Liver (tissue), 9 donors: ENCODE data around the gene PLA2G5. TPM values are rescaled to one million over a fixed set of nuclear protein-coding genes. Genes with fewer than 3 reads are reported as not detected.

Experiments
- DNase-seq: peaks from one replicate; pipeline ENCODE4 v3.0.0-alpha.2; 2017; ENCODE audit warnings: low spot score
- H3K27ac ChIP-seq, 2 donors: one replicate each; pipeline ENCODE4 v1.7.0; 2013; ENCODE audit warnings: inconsistent platforms in 2 of 2, low read length in 2 of 2, control low read depth in 1 of 2, low read depth in 1 of 2, mild to moderate bottlenecking in 1 of 2
- H3K27me3 ChIP-seq, 4 donors: one replicate each; pipeline versions ENCODE4 v1.6.1 to v1.7.0; 2013; ENCODE audit warnings: low read length in 3 of 4, inconsistent platforms in 1 of 4, mild to moderate bottlenecking in 1 of 4, moderate library complexity in 1 of 4; ENCODE audit not compliant: control insufficient read depth in 4 of 4, insufficient read depth in 4 of 4
- H3K36me3 ChIP-seq, 4 donors: one replicate each; pipeline versions ENCODE4 v1.6.1 to v1.7.0; 2013; ENCODE audit warnings: low read length in 3 of 4, mild to moderate bottlenecking in 3 of 4, low read depth in 1 of 4, moderate library complexity in 1 of 4; ENCODE audit not compliant: control insufficient read depth in 4 of 4, insufficient read depth in 3 of 4
- H3K4me1 ChIP-seq, 4 donors: one replicate each; pipeline versions ENCODE4 v1.6.1 to v1.7.0; 2013; ENCODE audit warnings: low read length in 3 of 4, mild to moderate bottlenecking in 3 of 4, moderate library complexity in 1 of 4; ENCODE audit not compliant: control insufficient read depth in 4 of 4, insufficient read depth in 4 of 4
- H3K4me3 ChIP-seq, 3 donors: one replicate each; pipeline versions ENCODE4 v1.6.1 to v1.7.0; 2013; ENCODE audit warnings: low read length in 3 of 3, control low read depth in 1 of 3, low read depth in 1 of 3, mild to moderate bottlenecking in 1 of 3
- H3K9ac ChIP-seq, 2 donors: one replicate each; pipeline ENCODE4 v1.7.0; 2013; ENCODE audit warnings: low read length in 2 of 2, mild to moderate bottlenecking in 2 of 2, moderate library complexity in 2 of 2, control low read depth in 1 of 2, low read depth in 1 of 2
- H3K9me3 ChIP-seq, 4 donors: one replicate each; pipeline versions ENCODE4 v1.6.1 to v1.7.0; 2013; ENCODE audit warnings: low read length in 3 of 4; ENCODE audit not compliant: control insufficient read depth in 4 of 4
- EGR1 ChIP-seq, 2 donors: IDR thresholded peaks; 2 replicates each; pipeline ENCODE4 v1.6.1; 2016 to 2018; ENCODE audit warnings: antibody characterized with exemption in 2 of 2, low read depth in 2 of 2
- FOXA1 ChIP-seq: IDR thresholded peaks from 2 replicates; pipeline ENCODE4 v1.6.1; 2016; ENCODE audit warnings: antibody characterized with exemption
- FOXA2 ChIP-seq: IDR thresholded peaks from 2 replicates; pipeline ENCODE4 v1.6.1; 2016; ENCODE audit warnings: antibody characterized with exemption
- GABPA ChIP-seq, 2 donors: IDR thresholded peaks in 1 of 2; conservative IDR thresholded peaks in 1 of 2; 2 replicates each; pipeline ENCODE4 v1.6.1; 2016; ENCODE audit warnings: antibody characterized with exemption in 2 of 2, mild to moderate bottlenecking in 1 of 2, moderate library complexity in 1 of 2
- HNF4A ChIP-seq, 2 donors: conservative IDR thresholded peaks; 2 replicates each; pipeline ENCODE4 v1.6.1; 2016; ENCODE audit warnings: antibody characterized with exemption in 2 of 2, mild to moderate bottlenecking in 2 of 2
- HNF4G ChIP-seq: IDR thresholded peaks from 2 replicates; pipeline ENCODE4 v1.6.1; 2016; ENCODE audit warnings: antibody characterized with exemption
- JUND ChIP-seq, 2 donors: IDR thresholded peaks; 2 replicates each; pipeline ENCODE4 v1.6.1; 2016; ENCODE audit warnings: antibody characterized with exemption in 2 of 2
- NR2F2 ChIP-seq: IDR thresholded peaks from 2 replicates; pipeline ENCODE4 v1.6.1; 2016; ENCODE audit warnings: antibody characterized with exemption
- RAD21 ChIP-seq, 2 donors: IDR thresholded peaks; 2 replicates each; pipeline ENCODE4 v1.6.1; 2016; ENCODE audit warnings: antibody characterized with exemption in 2 of 2, mild to moderate bottlenecking in 2 of 2
- RXRA ChIP-seq, 2 donors: IDR thresholded peaks; 2 replicates each; pipeline ENCODE4 v1.6.1; 2017 to 2018; ENCODE audit warnings: antibody characterized with exemption in 2 of 2, mild to moderate bottlenecking in 1 of 2
- SP1 ChIP-seq: IDR thresholded peaks from 2 replicates; pipeline ENCODE4 v1.6.1; 2018; ENCODE audit warnings: antibody characterized with exemption, mild to moderate bottlenecking
- TAF1 ChIP-seq: conservative IDR thresholded peaks from 2 replicates; pipeline ENCODE4 v1.6.1; 2016; ENCODE audit warnings: antibody characterized with exemption, mild to moderate bottlenecking
- YY1 ChIP-seq: IDR thresholded peaks from 2 replicates; pipeline ENCODE4 v1.6.1; 2016; ENCODE audit warnings: antibody characterized with exemption, mild to moderate bottlenecking
- WGBS: extraction: QIAGEN DNeasy Blood & Tissue Kit; methylation state at CpG from one replicate; pipeline ENCODE4 v1.1.7; 2013; 5-methylcytosine and 5-hydroxymethylcytosine counted together
- polyA plus RNA-seq, 2 donors: library from polyadenylated mRNA; stranded (reverse) in 1 of 2; unstranded in 1 of 2; fragments of 200-250 nt in 1 of 2; fragments of >200 nt in 1 of 2; fragmentation: Nextera tagmentation in 1 of 2; extraction: Ambion mirVana in 1 of 2; gene quantifications; one replicate each; pipeline versions ENCODE4 v1.2.1 to v1.2.3, GENCODE V29; 2013 to 2015
- total RNA-seq, 2 donors: library from RNA; depleted of rRNA; stranded (reverse); fragments of >200 nt; gene quantifications; one replicate each; pipeline ENCODE4 v1.2.3, GENCODE V29; 2014
- TF ChIP-seq, protein P1 (sequence below): IDR thresholded peaks from 2 replicates; pipeline ENCODE4 v1.6.1; 2016; ENCODE audit warnings: antibody characterized with exemption
- TF ChIP-seq, protein P2 (sequence below): IDR thresholded peaks from 2 replicates; pipeline ENCODE4 v1.6.1; 2016; ENCODE audit warnings: antibody characterized with exemption
- TF ChIP-seq, protein P3 (sequence below): IDR thresholded peaks from 2 replicates; pipeline ENCODE4 v1.6.1; 2016; ENCODE audit warnings: antibody characterized with exemption, mild to moderate bottlenecking
- TF ChIP-seq, protein P4 (sequence below): fragments of 150-350 bp; IDR thresholded peaks from 2 replicates; pipeline ENCODE4 v1.5.1; 2017; ENCODE audit warnings: improper control_type of control experiment, low read depth, low read length; ENCODE audit not compliant: missing input control
- TF ChIP-seq, protein P5 (sequence below): IDR thresholded peaks from 2 replicates; pipeline ENCODE4 v1.6.1; 2016; ENCODE audit warnings: antibody characterized with exemption
- donor health status: healthy.
- donor health status: healthy.
- donor health status: healthy.
- donor health status: healthy.
- donor health status: healthy.

The PLA2G5 gene
- total and polyA plus RNA-seq, 4 donors: 2.0 to 2.9 (median 2.3) TPM; not detected in 1

DNA sequence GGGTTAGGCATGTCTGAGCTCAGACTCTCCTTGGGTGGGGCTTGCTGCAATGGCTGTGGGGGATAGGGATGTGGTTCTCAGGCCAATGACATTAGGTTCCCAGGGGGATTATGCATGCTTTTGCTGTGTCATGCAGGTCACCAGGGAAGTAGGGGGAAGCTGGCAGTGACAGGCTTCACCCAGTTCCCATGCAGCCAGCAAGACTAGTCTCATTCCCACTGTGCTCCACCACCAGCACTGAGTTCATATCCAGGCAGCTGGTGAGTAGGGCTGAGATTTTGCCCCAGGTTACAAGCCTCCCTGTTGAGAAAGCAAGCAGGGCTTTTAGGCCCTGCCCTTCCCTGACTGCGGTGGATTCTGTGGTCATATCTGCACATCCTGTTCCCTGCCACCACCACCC, 32.1 kb upstream of the PLA2G5 start:
- WGBS: 66% methylated on average over 1 of the region's 1 CpG

More for the DNA sequence above, 32.1 kb upstream of the PLA2G5 start:
- Histone ChIP-seq H3K4me3 (no peak overlapping the region), H3K36me3 (no peaks in the 10 kb centered on the region), H3K4me1 (no peaks in the 10 kb centered on the region), H3K27ac (no peak overlapping the region), H3K27me3 (no peaks in the 10 kb centered on the region), H3K9me3 (peaks cover 0 to 2% (median under 1%) of the 10 kb centered on the region in 4 donors), H3K9ac (no peak overlapping the region)
- no peak for TF ChIP-seq RAD21 (IDR thresholded peaks at IDR 0.05)
- no peak for TF ChIP-seq JUND (IDR thresholded peaks at IDR 0.05)
- TF ChIP-seq, protein P1, sequence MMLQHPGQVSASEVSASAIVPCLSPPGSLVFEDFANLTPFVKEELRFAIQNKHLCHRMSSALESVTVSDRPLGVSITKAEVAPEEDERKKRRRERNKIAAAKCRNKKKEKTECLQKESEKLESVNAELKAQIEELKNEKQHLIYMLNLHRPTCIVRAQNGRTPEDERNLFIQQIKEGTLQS: no peak
- TF ChIP-seq GABPA (IDR thresholded peaks at IDR 0.05 in 1 of 2, conservative IDR thresholded peaks at IDR 0.05 in 1 of 2): no peak
- TF ChIP-seq, protein P2, sequence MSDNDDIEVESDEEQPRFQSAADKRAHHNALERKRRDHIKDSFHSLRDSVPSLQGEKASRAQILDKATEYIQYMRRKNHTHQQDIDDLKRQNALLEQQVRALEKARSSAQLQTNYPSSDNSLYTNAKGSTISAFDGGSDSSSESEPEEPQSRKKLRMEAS: no peak
- no peak for TF ChIP-seq SP1
- TF ChIP-seq FOXA1: no peak
- TF ChIP-seq HNF4G: no peak
- TF ChIP-seq YY1: no peak
- TF ChIP-seq, protein P3, sequence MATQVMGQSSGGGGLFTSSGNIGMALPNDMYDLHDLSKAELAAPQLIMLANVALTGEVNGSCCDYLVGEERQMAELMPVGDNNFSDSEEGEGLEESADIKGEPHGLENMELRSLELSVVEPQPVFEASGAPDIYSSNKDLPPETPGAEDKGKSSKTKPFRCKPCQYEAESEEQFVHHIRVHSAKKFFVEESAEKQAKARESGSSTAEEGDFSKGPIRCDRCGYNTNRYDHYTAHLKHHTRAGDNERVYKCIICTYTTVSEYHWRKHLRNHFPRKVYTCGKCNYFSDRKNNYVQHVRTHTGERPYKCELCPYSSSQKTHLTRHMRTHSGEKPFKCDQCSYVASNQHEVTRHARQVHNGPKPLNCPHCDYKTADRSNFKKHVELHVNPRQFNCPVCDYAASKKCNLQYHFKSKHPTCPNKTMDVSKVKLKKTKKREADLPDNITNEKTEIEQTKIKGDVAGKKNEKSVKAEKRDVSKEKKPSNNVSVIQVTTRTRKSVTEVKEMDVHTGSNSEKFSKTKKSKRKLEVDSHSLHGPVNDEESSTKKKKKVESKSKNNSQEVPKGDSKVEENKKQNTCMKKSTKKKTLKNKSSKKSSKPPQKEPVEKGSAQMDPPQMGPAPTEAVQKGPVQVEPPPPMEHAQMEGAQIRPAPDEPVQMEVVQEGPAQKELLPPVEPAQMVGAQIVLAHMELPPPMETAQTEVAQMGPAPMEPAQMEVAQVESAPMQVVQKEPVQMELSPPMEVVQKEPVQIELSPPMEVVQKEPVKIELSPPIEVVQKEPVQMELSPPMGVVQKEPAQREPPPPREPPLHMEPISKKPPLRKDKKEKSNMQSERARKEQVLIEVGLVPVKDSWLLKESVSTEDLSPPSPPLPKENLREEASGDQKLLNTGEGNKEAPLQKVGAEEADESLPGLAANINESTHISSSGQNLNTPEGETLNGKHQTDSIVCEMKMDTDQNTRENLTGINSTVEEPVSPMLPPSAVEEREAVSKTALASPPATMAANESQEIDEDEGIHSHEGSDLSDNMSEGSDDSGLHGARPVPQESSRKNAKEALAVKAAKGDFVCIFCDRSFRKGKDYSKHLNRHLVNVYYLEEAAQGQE: no peak
- no peak for TF ChIP-seq EGR1 (IDR thresholded peaks at IDR 0.05; ENCODE audit: low read depth in 2 of 2)
- no peak for TF ChIP-seq TAF1
- TF ChIP-seq, protein P4, sequence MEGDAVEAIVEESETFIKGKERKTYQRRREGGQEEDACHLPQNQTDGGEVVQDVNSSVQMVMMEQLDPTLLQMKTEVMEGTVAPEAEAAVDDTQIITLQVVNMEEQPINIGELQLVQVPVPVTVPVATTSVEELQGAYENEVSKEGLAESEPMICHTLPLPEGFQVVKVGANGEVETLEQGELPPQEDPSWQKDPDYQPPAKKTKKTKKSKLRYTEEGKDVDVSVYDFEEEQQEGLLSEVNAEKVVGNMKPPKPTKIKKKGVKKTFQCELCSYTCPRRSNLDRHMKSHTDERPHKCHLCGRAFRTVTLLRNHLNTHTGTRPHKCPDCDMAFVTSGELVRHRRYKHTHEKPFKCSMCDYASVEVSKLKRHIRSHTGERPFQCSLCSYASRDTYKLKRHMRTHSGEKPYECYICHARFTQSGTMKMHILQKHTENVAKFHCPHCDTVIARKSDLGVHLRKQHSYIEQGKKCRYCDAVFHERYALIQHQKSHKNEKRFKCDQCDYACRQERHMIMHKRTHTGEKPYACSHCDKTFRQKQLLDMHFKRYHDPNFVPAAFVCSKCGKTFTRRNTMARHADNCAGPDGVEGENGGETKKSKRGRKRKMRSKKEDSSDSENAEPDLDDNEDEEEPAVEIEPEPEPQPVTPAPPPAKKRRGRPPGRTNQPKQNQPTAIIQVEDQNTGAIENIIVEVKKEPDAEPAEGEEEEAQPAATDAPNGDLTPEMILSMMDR: no peak
- no peak for TF ChIP-seq FOXA2
- TF ChIP-seq, protein P5, sequence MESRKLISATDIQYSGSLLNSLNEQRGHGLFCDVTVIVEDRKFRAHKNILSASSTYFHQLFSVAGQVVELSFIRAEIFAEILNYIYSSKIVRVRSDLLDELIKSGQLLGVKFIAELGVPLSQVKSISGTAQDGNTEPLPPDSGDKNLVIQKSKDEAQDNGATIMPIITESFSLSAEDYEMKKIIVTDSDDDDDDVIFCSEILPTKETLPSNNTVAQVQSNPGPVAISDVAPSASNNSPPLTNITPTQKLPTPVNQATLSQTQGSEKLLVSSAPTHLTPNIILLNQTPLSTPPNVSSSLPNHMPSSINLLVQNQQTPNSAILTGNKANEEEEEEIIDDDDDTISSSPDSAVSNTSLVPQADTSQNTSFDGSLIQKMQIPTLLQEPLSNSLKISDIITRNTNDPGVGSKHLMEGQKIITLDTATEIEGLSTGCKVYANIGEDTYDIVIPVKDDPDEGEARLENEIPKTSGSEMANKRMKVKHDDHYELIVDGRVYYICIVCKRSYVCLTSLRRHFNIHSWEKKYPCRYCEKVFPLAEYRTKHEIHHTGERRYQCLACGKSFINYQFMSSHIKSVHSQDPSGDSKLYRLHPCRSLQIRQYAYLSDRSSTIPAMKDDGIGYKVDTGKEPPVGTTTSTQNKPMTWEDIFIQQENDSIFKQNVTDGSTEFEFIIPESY: no peak
- TF ChIP-seq HNF4A (conservative IDR thresholded peaks at IDR 0.05): no peak
- no peak for TF ChIP-seq NR2F2
- TF ChIP-seq RXRA (IDR thresholded peaks at IDR 0.05): no peak
- DNase-seq: no peak
